Smooth muscle cell of the pulmonary artery (primary cell): Measurements from ENCODE around the gene RGPD4. TPM values are rescaled to one million over a fixed set of nuclear protein-coding genes. Genes with fewer than 3 reads are reported as not detected.

Experiments used
- total RNA-seq: library from RNA; depleted of rRNA; stranded (reverse); fragments of >200 nt; gene quantifications from 2 replicates; pipeline ENCODE4 v1.2.3, GENCODE V29; 2014

RGPD4 gene
- total RNA-seq = under 0.01 TPM in 1 of 2 replicates, not detected in the other

DNA sequence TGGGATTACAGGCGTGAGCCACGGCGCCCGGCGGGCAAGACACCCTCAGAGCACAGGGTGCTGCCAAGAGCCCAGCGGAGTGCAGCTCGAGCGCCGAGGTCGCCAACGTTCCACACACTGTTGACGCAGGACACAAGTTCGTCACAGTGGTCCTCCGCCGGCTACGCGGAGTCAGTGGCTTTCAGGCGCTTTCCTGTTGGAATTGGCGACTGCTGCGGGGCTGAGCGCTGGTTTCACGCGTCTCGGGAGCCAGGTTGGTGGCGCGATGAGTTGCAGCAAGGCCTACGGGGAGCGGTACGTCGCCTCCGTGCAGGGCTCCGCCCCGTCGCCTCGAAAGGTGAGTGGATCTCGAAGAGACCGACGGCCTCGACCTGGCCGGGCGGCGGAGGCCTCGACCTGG is at the start of gene RGPD4:
RGPD4 (plus strand) TSS at position 144 of the 400 bp plus-strand sequence; CDS start at position 266, 122 bp downstream.

Other genes starting within 250 kb of the RGPD4 start
- gene SLC5A7, start 159.6 kb downstream of the RGPD4 start, total RNA-seq = not detected in 2 replicates